H1 (cell line): ENCODE results near the gene RALGAPA2. TPM values are rescaled to one million over a fixed set of nuclear protein-coding genes. Genes with fewer than 3 reads are reported as not detected.

ENCODE experiments used
- RNF2 ChIP-seq: fragments of 200-900, 300-1000 bp; sonication (generic); IDR thresholded peaks from 2 replicates; pipeline ENCODE4 v1.7.1; 2016; ENCODE audit warnings: borderline replicate concordance, low read depth, mild to moderate bottlenecking, antibody characterized with exemption, low read length; ENCODE audit not compliant: poor library complexity, severe bottlenecking; ENCODE audit errors: missing control alignments
- polyA plus RNA-seq, 7 experiments: library from polyadenylated mRNA; depleted of rRNA in 3 of 7; stranded (reverse) in 5 of 7; unstranded in 2 of 7; fragments of >200 nt in 5 of 7; fragments of 200-250 nt in 2 of 7; gene quantifications; 1 replicate in 5 of 7; 2 replicates in 1 of 7; 4 replicates in 1 of 7; pipeline versions ENCODE4 v1.2.1 to v1.2.3, GENCODE V29; 2011 to 2013; ENCODE audit warnings: missing spikeins in 2 of 7, mixed read lengths in 2 of 7
- total RNA-seq: library from RNA; stranded (reverse); fragmentation: NEBNext Ultra II Directional; extraction: Animal tissue kit (Norgen Biotek cat#: 25700); gene quantifications from 2 replicates; pipeline ENCODE4 v1.2.1, GENCODE V29; 2021

The RALGAPA2 gene
- total and polyA plus RNA-seq, 2 of the 8 experiments (the other 6 are each of a cell fraction or from before 2014, with no cell fraction given) = 5.1 to 25.5 TPM

DNA sequence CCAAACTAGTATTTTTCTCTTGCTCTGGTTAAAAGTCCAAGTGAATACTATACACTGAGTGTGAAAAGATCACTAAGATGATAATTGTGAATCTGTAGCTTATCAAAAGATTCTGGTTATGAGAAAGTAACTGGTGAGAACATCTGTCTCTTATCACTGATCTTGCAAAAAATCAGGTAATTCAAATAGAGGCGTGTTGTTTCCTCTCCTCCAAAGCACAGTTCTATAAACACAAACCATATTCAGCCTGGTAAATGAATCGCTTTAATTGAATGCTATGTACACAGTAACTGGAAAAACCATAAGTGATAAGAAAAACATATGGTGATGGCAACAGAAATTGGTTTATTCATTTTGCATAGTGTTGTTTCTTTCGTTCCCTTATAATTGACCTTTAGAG lies 161.0 kb downstream of the RALGAPA2 start (continued):
- no peak for TF ChIP-seq RNF2
